Astrocyte of the spinal cord (primary cell): Measurements from ENCODE around the gene UNCX.
"Not testable (repeated sequence)": the region's sequence is repeated elsewhere in the genome, so short reads cannot be mapped to it uniquely, and the experiment has no call there.

Experiments
- DNase-seq: peaks from one replicate; pipeline ENCODE4 v3.0.0; 2011; ENCODE audit warnings: low read depth, low spot score
- H3K4me3 ChIP-seq: 2 replicates; pipeline ENCODE4 v1.5.1; 2011; ENCODE audit warnings: low read depth, mild to moderate bottlenecking, low read length, moderate library complexity
- CTCF ChIP-seq: IDR thresholded peaks from 2 replicates; pipeline ENCODE4 v1.5.1; 2012; ENCODE audit warnings: low read depth, mild to moderate bottlenecking, low read length, inconsistent platforms
- in situ Hi-C: cut with HindIII; loops from 2 replicates; pipeline ENCODE4 v1.10.0; 2017; ENCODE audit warnings: low sequenced_read_pairs

The UNCX gene

GRCh38 chr7:1268076-1268815, 35.6 kb downstream of the UNCX start:
- in situ Hi-C loops = no loop called here

GRCh38 chr7:1268866-1269265, 36.2 kb downstream of the UNCX start:
- no peak for TF ChIP-seq CTCF
- no peak for DNase-seq
- in situ Hi-C loops = no loop called here
- H3K4me3 ChIP-seq = no peak overlapping the region

More at GRCh38 chr7:1268076-1268815, 35.6 kb downstream of the UNCX start:
- H3K4me3 ChIP-seq = no peak overlapping the region
- DNase-seq = no peak
- TF ChIP-seq CTCF = no peak

- in situ Hi-C loops = no loop called here
- no peak for TF ChIP-seq CTCF
- no peak overlapping the region for H3K4me3 ChIP-seq
- no peak for DNase-seq
Observed at GRCh38 chr7:1269336-1269890, 36.7 kb downstream of the UNCX start.

- no peak for DNase-seq
- TF ChIP-seq CTCF = no peak
- in situ Hi-C loops = no loop called here
- no peak overlapping the region for H3K4me3 ChIP-seq
Observed at GRCh38 chr7:1270181-1270580, 37.5 kb downstream of the UNCX start.

- H3K4me3 ChIP-seq = no peak overlapping the region
- no peak for TF ChIP-seq CTCF
- in situ Hi-C loops = no loop called here
- no peak for DNase-seq
Observed at GRCh38 chr7:1271046-1271445, 38.4 kb downstream of the UNCX start.

GRCh38 chr7:1271656-1272055, 39.0 kb downstream of the UNCX start:
- in situ Hi-C loops = no loop called here
- no peak for TF ChIP-seq CTCF

GRCh38 chr7:1272136-1272535, 39.5 kb downstream of the UNCX start:
- H3K4me3 ChIP-seq, in situ Hi-C loops, DNase-seq: not testable (repeated sequence)

More at GRCh38 chr7:1271656-1272055, 39.0 kb downstream of the UNCX start:
- no peak overlapping the region for H3K4me3 ChIP-seq
- no peak for DNase-seq
